Keratinocyte (primary cell): ENCODE data around the gene TOLLIP. TPM values are rescaled to one million over a fixed set of nuclear protein-coding genes. Genes with fewer than 3 reads are reported as not detected.

Experiments used
- DNase-seq: peaks from one replicate; pipeline ENCODE4 v3.0.0-alpha.2; 2011; ENCODE audit warnings: low read depth, missing footprints, low spot score
- FAIRE-seq: peaks from 2 replicates; lab custom pipeline; 2011; peaks lifted over from hg19 to GRCh38; lab: Jason Lieb, UNC
- H2AFZ ChIP-seq: 2 replicates; pipeline ENCODE4 v1.6.0; 2012; ENCODE audit warnings: low read length, control low read depth, inconsistent platforms; ENCODE audit not compliant: control insufficient read depth
- H3K27ac ChIP-seq: 2 replicates; pipeline ENCODE4 v1.5.1; 2011; ENCODE audit warnings: low read length; ENCODE audit not compliant: control insufficient read depth, insufficient read depth
- H3K27me3 ChIP-seq: 3 replicates; pipeline ENCODE4 v1.6.0; 2011; ENCODE audit warnings: low read length; ENCODE audit not compliant: control insufficient read depth, insufficient read depth; ENCODE audit errors: extremely low read depth
- H3K36me3 ChIP-seq, 2 experiments: 2 replicates in 1 of 2; 3 replicates in 1 of 2; pipeline ENCODE4 v1.5.1; 2011; ENCODE audit warnings: low read length in 2 of 2, mild to moderate bottlenecking in 1 of 2; ENCODE audit not compliant: control insufficient read depth in 2 of 2, insufficient read depth in 2 of 2; ENCODE audit errors: extremely low read depth in 1 of 2
- H3K4me1 ChIP-seq: 3 replicates; pipeline ENCODE4 v1.5.1; 2011; ENCODE audit warnings: low read length; ENCODE audit not compliant: control insufficient read depth, insufficient read depth; ENCODE audit errors: extremely low read depth
- H3K4me2 ChIP-seq: 3 replicates; pipeline ENCODE4 v1.6.0; 2011; ENCODE audit warnings: low read depth, low read length; ENCODE audit not compliant: control insufficient read depth, insufficient read depth; ENCODE audit errors: extremely low read depth
- H3K4me3 ChIP-seq, 3 experiments: fragments of 200-600 bp in 1 of 3; sonication (generic) in 1 of 3; 2 replicates in 2 of 3; 3 replicates in 1 of 3; pipeline ENCODE4 v1.5.1; 2011 to 2016; ENCODE audit warnings: low read length in 3 of 3, mild to moderate bottlenecking in 3 of 3, control low read depth in 2 of 3, inconsistent platforms in 1 of 3, low read depth in 1 of 3, mixed read lengths in 1 of 3, mixed run types in 1 of 3, moderate library complexity in 1 of 3; ENCODE audit not compliant: control insufficient read depth in 2 of 3, insufficient read depth in 2 of 3; ENCODE audit errors: extremely low read depth in 1 of 3
- H3K79me2 ChIP-seq: 2 replicates; pipeline ENCODE4 v1.6.0; 2012; ENCODE audit warnings: low read length; ENCODE audit not compliant: control insufficient read depth, insufficient read depth
- H3K9ac ChIP-seq: 3 replicates; pipeline ENCODE4 v1.6.0; 2011; ENCODE audit warnings: low read length; ENCODE audit not compliant: control insufficient read depth, insufficient read depth; ENCODE audit errors: extremely low read depth
- H3K9me1 ChIP-seq: 3 replicates; pipeline ENCODE4 v1.6.0; 2011; ENCODE audit warnings: low read length; ENCODE audit not compliant: control insufficient read depth, insufficient read depth; ENCODE audit errors: extremely low read depth
- H3K9me3 ChIP-seq: 2 replicates; pipeline ENCODE4 v1.5.1; 2012; ENCODE audit warnings: low read depth, low read length; ENCODE audit not compliant: control insufficient read depth
- H4K20me1 ChIP-seq: 3 replicates; pipeline ENCODE4 v1.6.0; 2011; ENCODE audit warnings: low read length; ENCODE audit not compliant: control insufficient read depth, insufficient read depth; ENCODE audit errors: extremely low read depth
- CTCF ChIP-seq, 3 experiments: IDR thresholded peaks in 1 of 3; conservative IDR thresholded peaks in 1 of 3; optimal IDR thresholded peaks in 1 of 3; 2 replicates in 2 of 3; 3 replicates in 1 of 3; pipeline versions ENCODE3 to v1.5.1; 2011; ENCODE audit warnings: low read length in 3 of 3, mild to moderate bottlenecking in 3 of 3, moderate library complexity in 2 of 3, control low read depth in 1 of 3, inconsistent platforms in 1 of 3; ENCODE audit not compliant: insufficient read depth in 2 of 3; ENCODE audit errors: extremely low read depth in 1 of 3
- EZH2 ChIP-seq: IDR thresholded peaks from one replicate; pipeline ENCODE4 v1.6.1; 2012; ENCODE audit warnings: inconsistent platforms, mild to moderate bottlenecking, low read length, moderate library complexity
- dilution Hi-C: fragments of 300-500 bp; cut with MboI; formaldehyde crosslinking; loops from one replicate; pipeline ENCODE4 v1.7.0; 2020; ENCODE audit warnings: low sequenced_read_pairs; ENCODE audit not compliant: extremely low pct_ligation_motif_present
- polyA plus RNA-seq, 5 experiments: library from polyadenylated mRNA; depleted of rRNA in 3 of 5; stranded (reverse) in 3 of 5; stranded (forward) in 1 of 5; unstranded in 1 of 5; fragments of >200 nt; gene quantifications; 1 replicate in 1 of 5; 2 replicates in 3 of 5; 3 replicates in 1 of 5; pipeline versions ENCODE4 v1.2.1 to v1.2.3, GENCODE V29; 2011 to 2012; ENCODE audit warnings: missing spikeins in 2 of 5, low read depth in 1 of 5, low replicate concordance in 1 of 5

Gene TOLLIP
- polyA plus RNA-seq, 1 donor (not counting 4 experiments of a cell fraction or from before 2014, with no cell fraction given), result 40.2 TPM

GRCh38 chr11:1338201-1339065, 29.0 kb upstream of the TOLLIP start:
- peaks cover 8% of the 10 kb centered on the region for H3K4me1 ChIP-seq
- H3K79me2 ChIP-seq, result no peaks in the 10 kb centered on the region
- peaks cover 27% of the 10 kb centered on the region for H3K27me3 ChIP-seq
- H3K9ac ChIP-seq, result no peak overlapping the region
- no peaks in the 10 kb centered on the region for H4K20me1 ChIP-seq
- H3K9me3 ChIP-seq, result no peaks in the 10 kb centered on the region
- no peak overlapping the region for H3K27ac ChIP-seq
- H3K9me1 ChIP-seq, result no peaks in the 10 kb centered on the region
- dilution Hi-C loops, result no loop called here
- H3K4me2 ChIP-seq, result no peak overlapping the region
- no peak overlapping the region for H3K4me3 ChIP-seq
- no peaks in the 10 kb centered on the region for H3K36me3 ChIP-seq
- H2AFZ ChIP-seq, result no peak overlapping the region
- TF ChIP-seq EZH2 (no peak), CTCF (optimal IDR thresholded peaks at IDR 0.05 in 1 of 3, IDR thresholded peaks at IDR 0.05 in 1 of 3, conservative IDR thresholded peaks at IDR 0.05 in 1 of 3; ENCODE audit: extremely low read depth in 1 of 3, insufficient read depth in 2 of 3, low read length in 3 of 3) (no peak)
- no peak for DNase-seq
- FAIRE-seq, result no peak

- Histone ChIP-seq H4K20me1 (no peaks in the 10 kb centered on the region), H3K9me3 (no peaks in the 10 kb centered on the region), H2AFZ (no peak overlapping the region), H3K36me3 (no peaks in the 10 kb centered on the region), H3K4me3 (no peak overlapping the region), H3K4me2 (no peak overlapping the region), H3K79me2 (no peaks in the 10 kb centered on the region), H3K9ac (no peak overlapping the region), H3K4me1 (peaks cover 8% of the 10 kb centered on the region), H3K9me1 (no peaks in the 10 kb centered on the region), H3K27me3 (peaks cover 27% of the 10 kb centered on the region), H3K27ac (no peak overlapping the region)
- dilution Hi-C loops, result no loop called here
- DNase-seq (no peak), FAIRE-seq (no peak)
- TF ChIP-seq CTCF (optimal IDR thresholded peaks at IDR 0.05 in 1 of 3, IDR thresholded peaks at IDR 0.05 in 1 of 3, conservative IDR thresholded peaks at IDR 0.05 in 1 of 3; ENCODE audit: extremely low read depth in 1 of 3, insufficient read depth in 2 of 3, low read length in 3 of 3) (no peak), EZH2 (peak; percentile 18)
These were observed 28.2 kb upstream of the TOLLIP start for GRCh38 chr11:1337647-1338007.
